IMR-90 (cell line): ENCODE measurements around the gene KRTAP19-6. TPM values are rescaled to one million over a fixed set of nuclear protein-coding genes. Genes with fewer than 3 reads are reported as not detected.

Experiments
- ATAC-seq: fragments of 200-7000 bp; cut with Tn5 transposase; 2 replicates; pipeline ENCODE4 v1.9.1; 2020; ENCODE audit warnings: low read depth, mild to moderate bottlenecking, moderate library complexity
- BruUV-seq: library from RNA; stranded (reverse); fragments of 400-500 nt; replicated peaks from 2 replicates; lab custom pipeline; 2021; lab: Mats Ljungman, UMichigan
- CTCF ChIA-PET: fragments of 300-600 bp; formaldehyde crosslinking; extraction: SDS; loops from one replicate; lab custom pipeline; 2021; ENCODE audit warnings: antibody characterized with exemption; lab: Yijun Ruan, JAX
- POLR2A ChIA-PET: fragments of 300-600 bp; sonication (Branson Sonifier 250); formaldehyde crosslinking; loops from one replicate; lab custom pipeline; 2022; ENCODE audit warnings: antibody characterized with exemption; ENCODE audit not compliant: unreplicated experiment; lab: Charles Lee
- DNase-seq: peaks from one replicate; pipeline ENCODE4 v3.0.0; 2013
- H2AFZ ChIP-seq: replicated peaks from 2 replicates; pipeline ENCODE3; 2013; ENCODE audit warnings: low read length, mild to moderate bottlenecking; ENCODE audit not compliant: poor library complexity
- H2AK5ac ChIP-seq: 2 replicates; pipeline ENCODE4 v1.6.1; 2013; ENCODE audit warnings: low read depth, low read length, inconsistent platforms
- H2AK9ac ChIP-seq: replicated peaks from 2 replicates; pipeline ENCODE3; 2013; ENCODE audit warnings: mild to moderate bottlenecking, low read depth, low read length, moderate library complexity; ENCODE audit not compliant: poor library complexity
- H2BK120ac ChIP-seq: 2 replicates; pipeline ENCODE4 v1.6.1; 2013; ENCODE audit warnings: low read depth, low read length, inconsistent platforms
- H2BK15ac ChIP-seq: 3 replicates; pipeline ENCODE4 v1.6.1; 2013; ENCODE audit warnings: low read depth, low read length, inconsistent platforms
- H2BK20ac ChIP-seq: 2 replicates; pipeline ENCODE4 v1.6.1; 2013; ENCODE audit warnings: low read depth, mild to moderate bottlenecking, inconsistent platforms, low read length, moderate library complexity
- H2BK5ac ChIP-seq: 2 replicates; pipeline ENCODE4 v1.6.1; 2013; ENCODE audit warnings: mild to moderate bottlenecking, low read depth, low read length, inconsistent platforms; ENCODE audit not compliant: poor library complexity, severe bottlenecking
- H3K14ac ChIP-seq: replicated peaks from 2 replicates; pipeline ENCODE4 v1.6.1; 2013; ENCODE audit warnings: low read depth, low read length, inconsistent platforms
- H3K18ac ChIP-seq: 2 replicates; pipeline ENCODE4 v1.6.1; 2013; ENCODE audit warnings: low read depth, low read length, control low read depth
- H3K23ac ChIP-seq: 2 replicates; pipeline ENCODE4 v1.6.1; 2013; ENCODE audit warnings: low read depth, low read length, inconsistent platforms
- H3K27ac ChIP-seq: 2 replicates; pipeline ENCODE4 v1.5.1; 2013; ENCODE audit warnings: mild to moderate bottlenecking, control low read depth, low read length; ENCODE audit not compliant: insufficient read depth
- H3K27me3 ChIP-seq: 2 replicates; pipeline ENCODE4 v1.6.1; 2013; ENCODE audit warnings: low read length; ENCODE audit not compliant: control insufficient read depth, insufficient read depth
- H3K36me3 ChIP-seq: 2 replicates; pipeline ENCODE4 v1.6.1; 2013; ENCODE audit warnings: low read length, mixed read lengths; ENCODE audit not compliant: control insufficient read depth, insufficient read depth
- H3K4ac ChIP-seq: 2 replicates; pipeline ENCODE4 v1.6.1; 2013; ENCODE audit warnings: low read depth, low read length, inconsistent platforms
- H3K4me1 ChIP-seq: 2 replicates; pipeline ENCODE4 v1.6.1; 2013; ENCODE audit warnings: low read length, mixed read lengths; ENCODE audit not compliant: control insufficient read depth, insufficient read depth
- H3K4me2 ChIP-seq: 2 replicates; pipeline ENCODE4 v1.6.1; 2013; ENCODE audit warnings: low read depth, mild to moderate bottlenecking, control low read depth, low read length, moderate library complexity
- H3K4me3 ChIP-seq: 2 replicates; pipeline ENCODE4 v1.5.1; 2013; ENCODE audit warnings: low read depth, mild to moderate bottlenecking, control low read depth, low read length, moderate library complexity; ENCODE audit not compliant: insufficient read depth
- H3K56ac ChIP-seq: 2 replicates; pipeline ENCODE4 v1.6.1; 2013; ENCODE audit warnings: low read length, inconsistent platforms; ENCODE audit not compliant: insufficient read depth; ENCODE audit errors: extremely low read depth
- H3K79me1 ChIP-seq, 2 experiments: 2 replicates each; pipeline ENCODE4 v1.6.1; 2013; ENCODE audit warnings: low read length in 2 of 2, inconsistent platforms in 1 of 2, low read depth in 1 of 2
- H3K9ac ChIP-seq: 2 replicates; pipeline ENCODE4 v1.6.1; 2013; ENCODE audit warnings: low read depth, low read length, control low read depth
- H3K9me1 ChIP-seq: 2 replicates; pipeline ENCODE4 v1.6.1; 2013; ENCODE audit warnings: low read length, inconsistent platforms; ENCODE audit not compliant: insufficient read depth
- H3K9me3 ChIP-seq: 2 replicates; pipeline ENCODE4 v1.6.1; 2013; ENCODE audit warnings: low read length; ENCODE audit not compliant: control insufficient read depth, insufficient read depth
- H4K20me1 ChIP-seq: 2 replicates; pipeline ENCODE4 v1.6.1; 2013; ENCODE audit warnings: low read length, inconsistent platforms; ENCODE audit not compliant: insufficient read depth
- H4K5ac ChIP-seq: 2 replicates; pipeline ENCODE4 v1.6.1; 2013; ENCODE audit warnings: mild to moderate bottlenecking, low read depth, low read length, control low read depth
- H4K8ac ChIP-seq, 2 experiments: 2 replicates each; pipeline ENCODE4 v1.6.1; 2013; ENCODE audit warnings: low read depth in 2 of 2, low read length in 2 of 2, control low read depth in 1 of 2, inconsistent platforms in 1 of 2
- H4K91ac ChIP-seq: 2 replicates; pipeline ENCODE4 v1.6.1; 2013; ENCODE audit warnings: low read depth, low read length, inconsistent platforms; ENCODE audit not compliant: insufficient read depth
- ELK1 ChIP-seq: fragments of 150-350 bp; IDR thresholded peaks from 2 replicates; pipeline ENCODE4 v1.6.1; 2016; ENCODE audit warnings: low read depth, mild to moderate bottlenecking, low read length, moderate library complexity, borderline replicate concordance
- MXI1 ChIP-seq: IDR thresholded peaks from 2 replicates; pipeline ENCODE4 v1.6.1; 2012; ENCODE audit warnings: low read depth, mild to moderate bottlenecking, low read length, moderate library complexity, borderline replicate concordance
- NFE2L2 ChIP-seq: fragments of 150-350 bp; IDR thresholded peaks from 2 replicates; pipeline ENCODE4 v1.6.1; 2016; ENCODE audit warnings: low read depth, mild to moderate bottlenecking, low read length
- WGBS, 2 experiments: methylation state at CpG; one replicate each; pipeline versions ENCODE4 v1.1.5 to v1.1.7; 2013; ENCODE audit warnings: missing lambda C conversion rate in 2 of 2; ENCODE audit not compliant: insufficient read length in 1 of 2; ENCODE audit errors: extremely low coverage in 2 of 2; 5-methylcytosine and 5-hydroxymethylcytosine counted together
- dilution Hi-C: fragments of 300-500 bp; cut with HindIII; formaldehyde crosslinking; loops from one replicate; pipeline ENCODE4 v1.14.3; 2018; ENCODE audit warnings: low sequenced_read_pairs; ENCODE audit not compliant: unreplicated experiment
- in situ Hi-C: fragments of 300-500 bp; cut with MboI; formaldehyde crosslinking; loops from 3 replicates; pipeline ENCODE4 v1.14.3; 2019; ENCODE audit warnings: low sequenced_read_pairs, inconsistent platforms, mixed read lengths
- intact Hi-C: fragments of 100-400 bp; cut with micrococcal nuclease; formaldehyde crosslinking; loops from 2 replicates; pipeline ENCODE4 v1.10.0; 2022
- polyA plus RNA-seq, 3 experiments: library from polyadenylated mRNA; depleted of rRNA; stranded (reverse); fragments of >200 nt; gene quantifications; 2 replicates each; pipeline ENCODE4 v1.2.3, GENCODE V29; 2012; ENCODE audit warnings: low replicate concordance in 1 of 3
- total RNA-seq: library from RNA; depleted of rRNA; stranded (reverse); fragments of >200 nt; gene quantifications from 2 replicates; pipeline ENCODE4 v1.2.3, GENCODE V29; 2012

The KRTAP19-6 gene
- total and polyA plus RNA-seq, 2 of the 4 experiments (the other 2 are of a cell fraction): not detected

- H3K14ac ChIP-seq: no peak within 1 kb of the TSS
- CTCF ChIA-PET: no interaction called here
- no peaks in the 10 kb centered on the region for H3K27me3 ChIP-seq
- no peak within 1 kb of the TSS for H2AK9ac ChIP-seq
- H2AK5ac ChIP-seq: no peak within 1 kb of the TSS
- no peaks in the 10 kb centered on the region for H3K79me1 ChIP-seq
- WGBS, 2 experiments: no CpG with 5 or more reads among the region's 4 CpGs
- no peaks in the 10 kb centered on the region for H4K20me1 ChIP-seq
- H3K18ac ChIP-seq: no peak within 1 kb of the TSS
- no peak within 1 kb of the TSS for H2BK5ac ChIP-seq
- no peak within 1 kb of the TSS for H3K4me2 ChIP-seq
- H2BK120ac ChIP-seq: no peak within 1 kb of the TSS
- intact Hi-C loops: no loop called here
- ATAC-seq: no peak
- POLR2A ChIA-PET: no interaction called here
- H2BK20ac ChIP-seq: no peak within 1 kb of the TSS
- H2AFZ ChIP-seq: no peak within 1 kb of the TSS
- H3K36me3 ChIP-seq: no peaks in the 10 kb centered on the region
- H3K4me1 ChIP-seq: no peaks in the 10 kb centered on the region
- in situ Hi-C loops: no loop called here
- no TSS peak for BruUV-seq
- DNase-seq: no peak
- H3K56ac ChIP-seq: no peak within 1 kb of the TSS
- H3K4ac ChIP-seq: no peak within 1 kb of the TSS
- H3K9me3 ChIP-seq: peaks cover 5% of the 10 kb centered on the region; the same call in 1 of the 2 replicates
- no peaks in the 10 kb centered on the region for H3K9me1 ChIP-seq
- no peak within 1 kb of the TSS for H3K9ac ChIP-seq
- no peak within 1 kb of the TSS for H3K27ac ChIP-seq
- no peak within 1 kb of the TSS for H3K23ac ChIP-seq
- no peak within 1 kb of the TSS for H4K5ac ChIP-seq
- no peak within 1 kb of the TSS for H4K8ac ChIP-seq
- H2BK15ac ChIP-seq: no peak within 1 kb of the TSS
- no peak within 1 kb of the TSS for H4K91ac ChIP-seq
- TF ChIP-seq MXI1 (no peak), NFE2L2 (no peak), ELK1 (no peak)
- H3K4me3 ChIP-seq: no peak within 1 kb of the TSS
- dilution Hi-C loops: no loop called here
These were observed 44.6 kb downstream of the KRTAP19-6 start, which contains the start of gene KRTAP19-4 for GRCh38 chr21:30497065-30497464. KRTAP19-4 (minus strand) TSS chr21:30497165; CDS start chr21:30497110, 55 bp downstream.
